Measurements from ENCODE around the gene SLC28A2.

Gene SLC28A2

GRCh38 chr15:45228931-45229330, 23.1 kb upstream of the SLC28A2 start:
- TF ChIP-seq REST (IDR thresholded peaks at IDR 0.05; ENCODE audit: insufficient read depth in 1 of 2, low read depth in 2 of 2, low read length in 2 of 2): no peak
- TF ChIP-seq TAF1 (IDR thresholded peaks at IDR 0.05; ENCODE audit: borderline replicate concordance, insufficient read depth, low read length): no peak
- TF ChIP-seq FOXP2 (optimal IDR thresholded peaks at IDR 0.05; ENCODE audit: borderline replicate concordance, extremely low read depth, extremely low read length, insufficient read depth): no peak
- TF ChIP-seq SIN3A (IDR thresholded peaks at IDR 0.05; ENCODE audit: borderline replicate concordance, insufficient read depth, low read length): no peak
- TF ChIP-seq POLR2AphosphoS5 (IDR thresholded peaks at IDR 0.05; ENCODE audit: low read depth, low read length): no peak

- no peak for TF ChIP-seq SIN3A (IDR thresholded peaks at IDR 0.05; ENCODE audit: borderline replicate concordance, insufficient read depth, low read length)
- no peak for TF ChIP-seq FOXP2 (optimal IDR thresholded peaks at IDR 0.05; ENCODE audit: borderline replicate concordance, extremely low read depth, extremely low read length, insufficient read depth)
- no peak for TF ChIP-seq REST (IDR thresholded peaks at IDR 0.05; ENCODE audit: insufficient read depth in 1 of 2, low read depth in 2 of 2, low read length in 2 of 2)
- no peak for TF ChIP-seq POLR2AphosphoS5 (IDR thresholded peaks at IDR 0.05; ENCODE audit: low read depth, low read length)
- TF ChIP-seq TAF1 (IDR thresholded peaks at IDR 0.05; ENCODE audit: borderline replicate concordance, insufficient read depth, low read length): no peak
These were observed 21.6 kb upstream of the SLC28A2 start for GRCh38 chr15:45230245-45230965.

GRCh38 chr15:45231132-45231531, 20.9 kb upstream of the SLC28A2 start:
- TF ChIP-seq REST (IDR thresholded peaks at IDR 0.05; ENCODE audit: insufficient read depth in 1 of 2, low read depth in 2 of 2, low read length in 2 of 2) (no peak), SIN3A (IDR thresholded peaks at IDR 0.05; ENCODE audit: borderline replicate concordance, insufficient read depth, low read length) (no peak), FOXP2 (optimal IDR thresholded peaks at IDR 0.05; ENCODE audit: borderline replicate concordance, extremely low read depth, extremely low read length, insufficient read depth) (no peak)

- TF ChIP-seq SIN3A (IDR thresholded peaks at IDR 0.05; ENCODE audit: borderline replicate concordance, insufficient read depth, low read length) (no peak), REST (IDR thresholded peaks at IDR 0.05; ENCODE audit: insufficient read depth in 1 of 2, low read depth in 2 of 2, low read length in 2 of 2) (no peak), TAF1 (IDR thresholded peaks at IDR 0.05; ENCODE audit: borderline replicate concordance, insufficient read depth, low read length) (no peak), POLR2AphosphoS5 (IDR thresholded peaks at IDR 0.05; ENCODE audit: low read depth, low read length) (no peak), FOXP2 (optimal IDR thresholded peaks at IDR 0.05; ENCODE audit: borderline replicate concordance, extremely low read depth, extremely low read length, insufficient read depth) (no peak)
These were observed 20.0 kb upstream of the SLC28A2 start for GRCh38 chr15:45231864-45232562.

Data from PFSK-1 (cell line).